NCI-H2029 (cell line): ENCODE results near the gene SKAP1.
"Not testable (repeated sequence)": the region's sequence is repeated elsewhere in the genome, so short reads cannot be mapped to it uniquely, and the experiment has no call there.

Source experiments
- DNase-seq: peaks from one replicate; lab custom pipeline; 2025; lab: John Stamatoyannopoulos, UW

Gene SKAP1

GRCh38 chr17:48207776-48208544 is 222.1 kb downstream of the SKAP1 start:
- DNase-seq = no peak

GRCh38 chr17:48207036-48207435 is 223.0 kb downstream of the SKAP1 start:
- not testable (repeated sequence) for DNase-seq

GRCh38 chr17:48202959-48203358 is 227.1 kb downstream of the SKAP1 start:
- no peak for DNase-seq

GRCh38 chr17:48198950-48199541 is 231.0 kb downstream of the SKAP1 start:
- peak; percentile 51 for DNase-seq

- no peak for DNase-seq
These were observed 234.1 kb downstream of the SKAP1 start for GRCh38 chr17:48195910-48196309.

GRCh38 chr17:48194097-48194550 is 235.9 kb downstream of the SKAP1 start:
- DNase-seq = peak; percentile 30

- DNase-seq = no peak
These were observed 237.7 kb downstream of the SKAP1 start for GRCh38 chr17:48192321-48192731.

GRCh38 chr17:48191362-48191761 is 238.7 kb downstream of the SKAP1 start:
- DNase-seq = no peak

- no peak for DNase-seq
These were observed 239.1 kb downstream of the SKAP1 start for GRCh38 chr17:48190871-48191270.

GRCh38 chr17:48187872-48188608 is 242.0 kb downstream of the SKAP1 start:
- DNase-seq = peak; percentile 89

GRCh38 chr17:48186317-48186716 is 243.7 kb downstream of the SKAP1 start:
- not testable (repeated sequence) for DNase-seq

GRCh38 chr17:48184721-48185120 is 245.3 kb downstream of the SKAP1 start:
- no peak for DNase-seq

GRCh38 chr17:48181653-48182052 is 248.4 kb downstream of the SKAP1 start:
- DNase-seq = no peak

- no peak for DNase-seq
These were observed 249.0 kb downstream of the SKAP1 start for GRCh38 chr17:48180842-48181629.

GRCh38 chr17:48179071-48179945 is 250.7 kb downstream of the SKAP1 start:
- DNase-seq = no peak

GRCh38 chr17:48178317-48178716 is 251.7 kb downstream of the SKAP1 start:
- DNase-seq = no peak

- peak; percentile 58 for DNase-seq
These were observed 252.2 kb downstream of the SKAP1 start for GRCh38 chr17:48177816-48178215.

- no peak for DNase-seq
These were observed 253.6 kb downstream of the SKAP1 start for GRCh38 chr17:48176471-48176855.

GRCh38 chr17:48175692-48176470 is 254.1 kb downstream of the SKAP1 start:
- DNase-seq = no peak

GRCh38 chr17:48174833-48175523 is 255.0 kb downstream of the SKAP1 start:
- peak; percentile 85 for DNase-seq
